ENCODE results near the gene IPMK.
"Not testable (repeated sequence)": the region's sequence is repeated elsewhere in the genome, so short reads cannot be mapped to it uniquely, and the experiment has no call there.

Gene IPMK

GRCh38 chr10:58266826-58267712 lies 625 bp downstream of the IPMK start:
- peak; percentile 55 for DNase-seq

GRCh38 chr10:58266003-58266825 lies 1.5 kb downstream of the IPMK start:
- DNase-seq, result peak; percentile 34

GRCh38 chr10:58265249-58265648 lies 2.4 kb downstream of the IPMK start:
- no peak for DNase-seq

- DNase-seq, result no peak
Observed at GRCh38 chr10:58264780-58265179, 2.9 kb downstream of the IPMK start.

- DNase-seq, result no peak
Observed at GRCh38 chr10:58262766-58263165, 4.9 kb downstream of the IPMK start.

GRCh38 chr10:58260334-58260733 lies 7.4 kb downstream of the IPMK start:
- no peak for DNase-seq

- DNase-seq, result no peak
Observed at GRCh38 chr10:58258977-58259692, 8.6 kb downstream of the IPMK start.

- not testable (repeated sequence) for DNase-seq
Observed at GRCh38 chr10:58256013-58256780, 11.5 kb downstream of the IPMK start.

GRCh38 chr10:58254644-58255043 lies 13.1 kb downstream of the IPMK start:
- no peak for DNase-seq

GRCh38 chr10:58253184-58253583 lies 14.5 kb downstream of the IPMK start:
- DNase-seq, result no peak

- not testable (repeated sequence) for DNase-seq
Observed at GRCh38 chr10:58244666-58245065, 23.0 kb downstream of the IPMK start.

- DNase-seq, result not testable (repeated sequence)
Observed at GRCh38 chr10:58244242-58244641, 23.5 kb downstream of the IPMK start.

GRCh38 chr10:58243801-58244200 lies 23.9 kb downstream of the IPMK start:
- DNase-seq, result not testable (repeated sequence)

GRCh38 chr10:58243269-58243668 lies 24.4 kb downstream of the IPMK start:
- DNase-seq, result no peak

GRCh38 chr10:58241346-58241745 lies 26.3 kb downstream of the IPMK start:
- no peak for DNase-seq

- no peak for DNase-seq
Observed at GRCh38 chr10:58240531-58240930, 27.2 kb downstream of the IPMK start.

GRCh38 chr10:58239561-58240169 lies 28.0 kb downstream of the IPMK start:
- DNase-seq, result no peak

- DNase-seq, result no peak
Observed at GRCh38 chr10:58237014-58237834, 30.5 kb downstream of the IPMK start.

GRCh38 chr10:58229856-58230255 lies 37.8 kb downstream of the IPMK start:
- not testable (repeated sequence) for DNase-seq

GRCh38 chr10:58225654-58226053 lies 42.0 kb downstream of the IPMK start:
- DNase-seq, result no peak

All from RPMI8226 (cell line).